HG02588 (cell line): ENCODE data around the gene EGFL7.
"Not testable (repeated sequence)": the region's sequence is repeated elsewhere in the genome, so short reads cannot be mapped to it uniquely, and the experiment has no call there.

Source experiments
- ATAC-seq: cut with Tn5 transposase; IDR thresholded peaks from one replicate; pipeline ENCODE4 v1.9.1; 2021; ENCODE audit warnings: mild to moderate bottlenecking, moderate library complexity; ENCODE audit not compliant: unreplicated experiment

The EGFL7 gene

DNA sequence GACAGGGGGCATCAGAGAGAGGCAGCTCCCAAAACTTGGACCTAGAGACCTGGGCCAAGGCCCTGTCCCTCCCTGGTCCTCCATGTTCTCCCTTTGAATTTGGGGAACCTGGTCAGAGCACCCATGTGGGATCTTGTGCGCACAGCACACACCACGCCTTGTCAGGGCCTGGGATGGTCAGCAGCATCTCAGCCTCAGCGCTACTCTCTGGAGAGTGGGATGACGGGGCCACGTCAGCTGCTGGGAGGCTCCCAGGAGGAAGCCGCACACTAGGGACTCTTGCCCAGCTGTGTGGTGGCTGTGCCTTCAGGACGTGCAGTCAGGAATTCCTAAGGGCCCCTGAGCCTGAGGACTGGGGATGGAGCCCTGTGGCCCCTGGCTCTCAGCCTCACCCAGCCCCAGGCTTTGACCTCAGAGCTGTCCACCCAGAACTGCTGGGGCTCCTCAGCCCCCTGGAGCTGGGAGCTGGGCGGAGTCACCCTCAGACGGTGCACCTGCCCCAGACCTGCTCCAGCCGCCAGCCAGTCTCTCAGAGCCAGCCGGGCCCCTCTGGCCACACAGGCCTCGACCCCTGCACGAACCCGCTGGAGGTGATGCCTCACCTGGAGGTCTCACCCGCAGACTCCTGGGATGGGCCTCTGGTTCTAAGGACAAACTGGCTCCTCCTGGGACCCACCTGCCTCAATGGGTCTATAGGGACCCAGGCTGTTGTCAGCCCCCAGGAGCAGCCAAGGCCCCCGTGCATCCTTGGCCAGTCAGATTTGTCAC is 38.3 kb upstream of the EGFL7 start:
- ATAC-seq = no peak

DNA sequence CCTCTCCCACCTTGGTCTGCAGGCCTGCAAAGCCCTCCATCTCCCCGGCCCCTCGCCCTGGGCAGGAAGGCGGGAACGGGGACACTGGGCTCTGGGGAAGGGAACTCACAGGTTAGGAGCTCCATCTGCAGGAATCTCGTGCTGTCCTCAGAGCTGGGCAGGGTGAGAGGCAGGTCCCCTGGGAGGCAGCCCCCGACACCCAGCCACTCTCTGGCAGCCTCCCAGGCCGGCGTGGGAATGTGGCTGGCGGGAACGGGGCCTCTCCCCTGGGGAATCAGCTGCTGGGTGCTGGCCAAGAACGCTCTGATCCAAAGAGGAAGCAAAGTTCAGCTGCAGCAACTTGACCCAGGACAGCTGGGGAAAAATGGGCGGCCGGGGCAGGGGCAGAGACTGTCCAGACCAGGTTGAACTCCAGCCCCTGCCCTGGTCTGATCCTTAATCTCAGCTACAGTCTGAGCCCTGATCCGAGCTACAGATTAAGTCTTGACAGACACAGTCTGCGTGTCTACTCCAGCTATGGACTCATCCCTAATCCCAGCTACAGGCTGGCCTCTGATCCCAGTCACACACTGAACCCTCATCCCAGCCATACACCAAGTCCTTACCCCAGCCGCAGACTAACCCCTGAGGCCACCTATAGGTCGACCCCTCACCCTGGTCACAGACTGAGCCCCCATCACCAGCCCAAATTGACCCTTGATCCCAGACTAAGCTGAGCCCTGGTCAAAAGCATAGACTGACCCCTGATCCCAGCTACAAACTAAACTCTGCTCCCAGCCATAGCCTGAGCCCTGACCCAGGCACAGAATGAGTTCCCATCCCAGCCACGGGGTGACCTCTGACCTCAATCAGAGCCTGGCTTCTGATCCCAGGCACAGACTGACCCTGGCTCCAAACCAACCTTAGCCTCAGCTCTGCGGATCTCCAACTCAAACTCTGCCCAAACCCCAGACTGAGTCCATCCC is 37.3 kb upstream of the EGFL7 start:
- no peak for ATAC-seq

DNA sequence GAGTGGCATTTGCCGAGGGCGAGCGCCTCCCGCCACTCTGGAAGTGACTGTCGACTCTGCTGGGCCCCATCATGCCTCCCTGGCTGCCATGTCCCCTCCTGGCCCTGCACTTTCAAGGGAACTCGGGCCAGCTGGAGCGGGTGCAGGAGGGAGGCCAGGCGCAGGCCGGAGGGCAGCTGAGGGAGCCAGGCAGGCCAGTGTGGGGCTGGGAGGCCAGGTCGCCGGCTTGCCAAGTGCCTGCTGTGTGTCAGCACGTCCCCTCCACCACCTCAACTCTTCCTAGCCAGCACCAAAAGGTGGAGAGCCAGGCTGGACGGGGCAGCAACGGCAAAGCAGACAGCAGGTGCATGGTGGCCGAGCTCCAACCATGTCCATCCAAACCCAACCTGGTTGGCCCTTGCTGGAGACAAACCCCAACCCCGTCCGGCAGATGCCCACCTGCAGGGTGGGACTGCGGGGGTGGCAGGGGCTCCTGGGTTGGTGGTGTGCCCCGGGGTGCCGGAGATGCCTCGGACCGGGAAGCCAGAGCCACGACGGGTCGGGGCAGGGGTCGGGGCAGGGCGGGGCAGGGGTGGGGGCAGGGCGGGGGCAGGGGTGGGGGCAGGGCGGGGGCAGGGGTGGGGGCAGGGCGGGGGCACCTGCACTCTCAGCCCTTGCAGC is 36.5 kb upstream of the EGFL7 start:
- ATAC-seq = no peak

DNA sequence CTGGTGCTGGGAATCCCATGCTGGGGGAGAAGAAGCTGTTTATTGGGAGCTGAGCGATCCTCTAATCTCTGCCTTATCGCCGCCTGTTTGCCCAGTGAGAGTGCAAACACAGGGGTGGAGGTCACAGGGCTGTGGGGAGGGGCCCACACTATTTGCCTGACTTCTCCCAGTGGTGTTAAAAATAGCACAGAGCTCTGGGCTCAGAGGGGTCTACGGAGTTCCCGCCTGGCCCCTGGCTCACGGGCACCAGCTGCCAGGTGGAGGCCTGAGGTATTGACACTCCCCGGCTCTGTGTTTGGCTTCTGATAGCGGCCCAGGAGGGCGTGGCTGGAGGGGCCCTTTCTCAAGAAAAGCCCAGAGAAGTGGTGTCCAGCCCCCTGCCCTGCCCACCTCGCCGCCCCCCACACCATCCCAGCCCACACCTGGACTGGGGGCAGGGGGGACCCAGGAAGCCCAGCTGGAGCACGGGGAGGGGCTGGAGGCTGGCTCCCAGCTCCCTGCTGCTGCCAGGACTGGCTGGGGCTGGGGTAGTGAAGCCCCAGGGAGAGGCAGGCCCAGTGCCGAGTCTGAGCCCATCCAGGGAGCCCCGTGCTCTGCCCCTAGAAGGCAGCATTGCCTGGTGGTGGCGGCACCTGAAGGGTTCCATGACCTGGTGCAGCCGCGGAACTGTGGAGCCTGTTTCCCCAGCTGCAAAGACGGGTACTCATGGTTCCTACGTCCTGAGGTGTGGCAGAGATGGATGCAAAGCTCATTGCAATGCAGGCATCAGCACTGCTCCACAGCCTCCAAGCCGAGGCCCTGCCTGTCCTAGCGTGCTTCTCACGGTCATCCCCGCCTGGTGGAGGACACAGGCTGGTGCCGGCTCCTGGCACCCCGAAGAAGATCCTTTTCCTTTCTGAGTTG is 35.7 kb upstream of the EGFL7 start:
- no peak for ATAC-seq

DNA sequence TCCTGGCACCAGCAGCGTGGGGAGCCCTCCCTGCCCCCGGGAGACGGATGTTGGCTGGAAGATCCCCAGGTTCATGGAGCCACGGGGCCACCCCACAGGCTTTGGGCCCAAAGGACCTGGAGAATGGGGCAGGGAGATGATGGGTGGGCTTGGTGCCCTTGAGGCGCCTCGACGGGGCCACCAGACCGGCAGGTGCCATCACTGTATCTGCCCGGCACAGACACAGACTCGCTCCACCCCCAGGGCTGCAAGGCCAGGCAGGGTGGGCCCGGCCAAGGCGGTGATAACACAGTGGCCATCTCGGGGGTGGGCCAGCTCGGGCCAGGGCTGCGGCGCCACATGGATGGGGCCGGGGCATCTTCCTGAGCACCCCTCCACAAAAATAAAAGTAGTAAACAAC is 35.0 kb upstream of the EGFL7 start:
- ATAC-seq = no peak

DNA sequence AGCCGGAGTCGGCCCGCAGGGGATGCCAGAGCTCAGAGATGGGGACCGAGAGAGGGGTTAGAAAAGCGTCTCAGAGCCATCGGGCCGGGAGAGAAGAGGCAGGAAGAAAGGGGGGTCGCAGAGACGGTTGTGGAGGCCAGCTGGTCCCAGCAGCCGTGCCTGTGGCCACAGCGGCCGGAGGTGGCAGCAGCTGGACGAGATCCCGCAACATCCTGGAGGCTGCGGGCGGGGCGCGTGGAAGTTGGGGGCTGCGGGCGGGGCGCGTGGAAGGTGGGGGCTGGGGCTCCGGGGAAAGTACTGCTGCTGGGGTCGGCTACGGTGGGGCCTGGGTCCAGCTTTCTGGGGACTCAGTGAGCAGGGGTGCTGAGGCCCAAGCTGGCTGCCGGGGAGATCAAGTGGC is 34.4 kb upstream of the EGFL7 start:
- ATAC-seq = no peak

DNA sequence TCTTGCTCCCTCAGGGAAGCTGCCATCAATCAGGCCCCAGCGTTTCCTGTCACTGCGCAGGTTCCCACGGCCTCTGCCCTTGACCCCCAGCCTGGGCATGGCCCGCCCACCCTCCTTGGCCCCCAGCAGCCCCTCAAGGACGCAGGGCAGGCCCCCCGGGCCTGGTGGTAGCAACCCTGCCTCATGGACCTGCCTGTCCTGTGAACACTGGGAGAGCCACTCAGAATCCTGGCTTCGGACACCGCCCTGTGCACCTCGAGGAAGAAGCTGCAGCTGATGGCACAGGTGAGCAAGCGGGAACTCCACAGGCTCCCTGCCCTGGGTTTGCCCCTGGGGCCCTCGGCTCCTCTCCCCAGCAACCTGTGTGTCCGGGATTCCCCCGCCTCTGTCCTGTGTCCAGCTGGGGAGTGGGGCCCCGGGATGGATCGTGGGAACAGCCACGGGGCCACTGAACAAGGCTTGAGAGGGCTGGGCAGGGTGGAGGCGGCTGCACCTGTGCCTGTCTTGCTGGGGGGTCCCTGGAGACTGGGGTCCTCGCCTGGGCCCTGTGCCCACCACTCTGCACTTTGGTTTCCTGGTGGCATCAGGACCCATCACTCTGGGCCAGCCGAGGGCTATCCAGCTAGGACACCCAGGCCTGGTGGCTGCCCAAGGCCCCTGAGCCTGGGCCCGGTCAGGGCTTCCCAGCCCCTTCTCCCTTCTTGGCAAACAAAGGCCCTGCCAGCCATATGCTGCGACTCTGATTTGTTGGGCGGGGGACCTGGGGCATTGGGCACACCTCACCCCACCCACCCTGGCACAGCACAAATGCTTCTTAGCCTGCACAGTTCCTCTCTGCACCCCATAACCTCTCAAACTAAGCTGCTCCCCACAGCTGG is 33.5 kb upstream of the EGFL7 start:
- no peak for ATAC-seq

DNA sequence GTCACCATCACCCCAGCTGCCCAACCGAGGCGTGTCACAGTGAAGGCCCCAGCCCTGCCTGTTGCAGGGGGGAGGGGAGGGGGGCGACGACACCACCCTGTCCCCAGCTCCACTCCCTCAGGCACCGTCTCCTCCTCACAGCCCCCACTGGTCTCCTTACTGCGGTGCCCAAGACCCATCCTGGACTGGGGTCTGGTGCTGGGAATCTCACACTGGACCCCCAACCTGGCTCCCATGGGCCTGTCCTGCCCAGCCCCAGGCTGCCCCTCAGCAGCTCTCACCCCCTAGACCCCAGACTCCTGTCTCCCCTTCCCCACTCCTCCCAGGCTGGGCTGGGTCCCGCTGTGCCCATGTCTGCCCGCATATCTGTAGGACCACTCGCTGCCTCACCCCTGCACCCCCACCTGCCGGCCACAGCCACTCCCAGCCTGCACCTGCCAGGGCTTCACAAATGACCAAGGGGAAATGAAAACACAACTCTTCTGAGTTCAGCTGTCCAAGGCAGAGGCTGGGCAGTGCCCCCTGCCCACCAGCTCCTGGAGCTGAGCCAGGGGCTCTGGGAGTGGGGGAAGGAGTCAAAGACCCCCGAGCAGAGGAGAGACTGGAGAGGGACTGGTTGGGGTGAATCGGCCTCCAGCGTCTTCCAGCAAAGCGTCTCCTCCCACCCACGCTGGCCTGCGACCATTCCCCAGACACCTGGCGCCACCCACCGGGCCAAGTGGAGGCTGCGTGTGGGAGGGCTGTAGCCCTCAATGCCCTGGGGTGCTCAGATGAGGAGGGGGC is 32.6 kb upstream of the EGFL7 start:
- no peak for ATAC-seq

DNA sequence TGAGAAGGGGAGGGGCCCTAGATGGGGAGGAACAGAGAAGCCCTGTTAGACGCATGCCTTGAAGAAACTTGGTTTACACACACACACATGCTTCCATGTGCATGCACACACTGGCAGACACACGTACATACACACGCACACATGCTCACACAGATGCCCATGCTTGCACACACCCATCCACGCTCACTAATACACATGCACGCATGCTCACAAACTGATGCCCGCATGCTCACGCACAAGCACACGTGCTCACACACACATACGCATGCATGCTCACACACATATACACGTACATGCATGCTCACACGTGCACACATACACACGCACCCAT is 32.1 kb upstream of the EGFL7 start:
- no peak for ATAC-seq

DNA sequence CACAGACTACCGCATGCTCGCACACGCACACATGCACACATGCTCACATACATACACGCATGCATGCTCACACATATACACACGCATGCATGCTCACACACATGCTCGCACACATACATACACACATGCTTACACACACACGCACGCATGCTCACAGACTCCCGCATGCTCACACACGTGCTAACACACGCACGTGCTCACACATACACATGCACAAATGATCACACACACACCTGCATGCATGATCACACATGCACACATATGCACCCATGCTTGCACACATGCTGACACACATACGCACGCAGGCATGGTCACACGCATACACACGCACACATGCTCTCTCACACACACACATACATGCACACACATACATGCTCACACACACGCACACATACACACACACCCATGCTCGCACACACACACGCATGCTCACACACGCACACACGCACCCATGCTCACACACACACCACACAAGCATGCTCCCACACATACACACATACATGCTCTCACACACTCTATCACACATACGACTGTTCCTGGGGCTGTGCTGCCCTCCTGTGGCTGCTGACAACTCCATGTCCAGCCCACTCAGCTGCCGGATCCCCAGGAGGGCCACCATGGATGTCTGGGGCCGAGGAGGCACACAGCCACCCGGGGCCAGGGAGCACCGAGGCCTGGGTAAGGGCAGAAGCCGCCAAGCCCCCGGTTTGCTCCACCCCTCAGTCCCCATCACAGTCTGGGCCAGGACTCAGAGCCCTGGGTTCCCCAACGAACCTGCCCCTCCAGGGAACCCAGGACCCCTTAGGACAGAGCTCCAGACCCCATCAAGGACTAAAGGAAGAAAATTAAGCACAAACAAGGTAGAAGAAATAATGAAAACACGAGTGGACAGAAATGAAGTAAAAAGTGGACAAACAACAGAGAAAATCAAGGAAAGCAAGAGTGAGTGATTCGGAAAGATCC is 31.4 kb upstream of the EGFL7 start:
- no peak for ATAC-seq

DNA sequence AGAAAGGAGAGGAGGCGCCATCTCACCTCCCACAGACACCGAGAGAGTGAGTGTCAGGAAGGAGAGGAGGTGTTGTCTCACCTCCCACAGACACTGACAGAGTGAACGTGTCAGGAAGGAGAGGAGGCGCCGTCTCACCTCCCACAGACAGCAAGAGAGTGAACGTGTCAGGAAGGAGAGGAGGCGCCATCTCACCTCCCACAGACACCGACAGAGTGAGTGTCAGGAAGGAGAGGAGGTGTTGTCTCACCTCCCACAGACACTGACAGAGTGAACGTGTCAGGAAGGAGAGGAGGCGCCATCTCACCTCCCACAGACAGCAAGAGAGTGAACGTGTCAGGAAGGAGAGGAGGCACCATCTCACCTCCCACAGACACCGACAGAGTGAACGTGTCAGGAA is 30.6 kb upstream of the EGFL7 start:
- not testable (repeated sequence) for ATAC-seq

DNA sequence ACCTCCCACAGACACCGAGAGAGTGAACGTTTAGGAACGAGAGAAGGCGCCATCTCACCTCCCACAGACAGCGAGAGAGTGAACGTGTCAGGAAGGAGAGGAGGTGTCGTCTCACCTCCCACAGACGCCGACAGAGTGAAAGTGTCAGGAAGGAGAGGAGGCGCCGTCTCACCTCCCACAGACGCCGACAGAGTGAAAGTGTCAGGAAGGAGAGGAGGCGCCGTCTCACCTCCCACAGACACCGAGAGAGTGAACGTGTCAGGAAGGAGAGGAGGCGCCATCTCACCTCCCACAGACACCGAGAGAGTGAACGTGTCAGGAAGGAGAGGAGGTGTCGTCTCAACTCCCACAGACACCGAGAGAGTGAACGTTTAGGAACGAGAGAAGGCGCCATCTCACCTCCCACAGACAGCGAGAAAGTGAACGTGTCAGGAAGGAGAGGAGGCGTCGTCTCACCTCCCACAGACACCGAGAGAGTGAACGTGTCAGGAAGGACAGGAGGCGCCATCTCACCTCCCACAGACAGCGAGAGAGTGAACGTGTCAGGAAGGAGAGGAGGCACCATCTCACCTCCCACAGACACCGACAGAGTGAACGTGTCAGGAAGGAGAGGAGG is 30.1 kb upstream of the EGFL7 start:
- not testable (repeated sequence) for ATAC-seq

DNA sequence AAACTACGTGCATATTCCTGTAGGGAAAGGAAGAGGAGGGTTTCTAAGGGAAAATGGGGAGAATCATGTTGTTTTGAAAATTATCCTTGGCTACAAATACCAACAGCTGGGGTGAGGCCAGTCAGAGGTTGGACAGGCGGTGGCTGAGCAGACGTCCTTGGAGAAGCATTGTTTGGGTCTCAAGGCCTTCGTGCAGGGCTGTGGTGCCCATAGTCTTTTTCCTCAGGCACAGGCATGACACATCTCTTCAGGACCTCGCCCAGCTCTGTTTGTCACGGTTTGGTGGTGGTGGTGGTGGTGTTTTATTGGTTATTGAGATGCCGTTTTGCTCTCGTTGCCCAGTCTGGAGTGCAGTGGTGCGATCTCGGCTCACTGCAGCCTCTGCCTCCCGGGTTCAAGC is 27.8 kb upstream of the EGFL7 start:
- ATAC-seq = no peak

DNA sequence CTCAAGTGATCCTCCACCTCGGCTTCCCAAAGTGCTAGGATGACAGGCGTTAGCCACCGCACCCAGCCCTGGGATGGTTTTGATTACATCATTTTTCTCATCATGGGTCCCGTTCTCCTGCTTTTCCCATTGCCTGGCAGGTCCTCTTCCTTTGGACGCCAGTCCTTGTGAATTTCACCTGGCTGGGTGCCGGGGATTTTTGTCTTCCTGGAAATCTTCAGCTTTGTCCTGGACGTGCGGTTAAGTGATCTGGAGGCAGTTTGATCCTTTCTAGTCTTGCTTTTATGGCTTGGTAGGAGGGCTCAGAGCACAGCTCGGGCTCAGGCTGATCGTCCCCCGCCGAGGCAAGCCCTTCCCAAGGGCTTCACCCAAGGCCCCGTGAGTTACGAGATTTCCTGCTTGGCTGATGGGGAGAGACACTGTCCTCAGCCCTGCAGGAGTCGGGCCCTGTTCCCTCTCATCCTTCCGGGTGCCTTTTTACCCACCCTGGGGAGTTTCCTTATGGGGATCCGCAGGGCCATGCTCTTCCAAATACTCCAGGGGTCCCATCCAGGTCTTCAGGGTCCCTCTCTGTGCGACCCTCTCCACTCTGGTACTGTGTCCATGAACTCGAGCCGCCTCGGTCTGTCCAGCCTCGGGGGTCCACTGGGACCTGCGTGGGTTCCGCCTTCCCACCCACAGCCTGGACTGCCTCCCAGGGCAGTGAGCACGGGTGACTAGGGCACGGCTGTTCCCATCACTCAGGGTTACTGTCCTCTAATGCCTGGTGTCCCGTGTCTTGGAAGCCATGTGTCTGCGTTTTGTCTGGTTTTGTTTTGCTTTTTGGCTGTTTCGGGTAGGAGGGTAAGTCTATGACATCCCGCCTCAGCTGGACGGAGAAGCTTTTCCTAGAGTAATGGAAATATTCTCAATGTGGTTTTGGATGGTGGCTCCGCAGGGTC is 22.3 kb upstream of the EGFL7 start:
- no peak for ATAC-seq

DNA sequence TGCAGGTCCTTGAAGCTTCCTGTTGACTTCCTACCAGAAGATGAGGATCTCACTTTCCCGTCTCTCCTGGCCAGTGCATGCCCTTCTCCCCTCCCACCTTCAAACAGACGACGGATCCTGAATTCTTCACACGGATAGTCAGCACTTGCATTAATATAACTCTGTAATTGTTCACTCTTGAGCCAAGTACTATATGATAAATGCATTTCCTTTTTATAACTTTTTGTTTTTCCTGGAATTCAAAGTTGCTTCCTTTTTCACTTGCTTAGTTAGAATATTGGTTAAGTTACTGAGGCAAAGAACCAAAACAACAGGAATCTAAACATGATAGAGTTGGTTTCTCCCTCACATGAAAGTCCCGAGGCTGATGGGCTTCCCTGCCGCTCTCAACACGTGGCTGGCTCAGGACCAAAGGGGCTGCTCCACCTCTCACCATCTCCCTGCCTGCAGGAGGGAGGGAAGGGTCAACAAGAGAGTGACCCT is 20.2 kb upstream of the EGFL7 start:
- no peak for ATAC-seq
